IMR-90 (cell line): ENCODE results near the gene HES6. TPM values are rescaled to one million over a fixed set of nuclear protein-coding genes. Genes with fewer than 3 reads are reported as not detected.

Experiments used
- ATAC-seq: fragments of 200-7000 bp; cut with Tn5 transposase; 2 replicates; pipeline ENCODE4 v1.9.1; 2020; ENCODE audit warnings: low read depth, mild to moderate bottlenecking, moderate library complexity
- BruUV-seq: library from RNA; stranded (reverse); fragments of 400-500 nt; replicated peaks from 2 replicates; lab custom pipeline; 2021; lab: Mats Ljungman, UMichigan
- CTCF ChIA-PET: fragments of 300-600 bp; formaldehyde crosslinking; extraction: SDS; loops from one replicate; lab custom pipeline; 2021; ENCODE audit warnings: antibody characterized with exemption; lab: Yijun Ruan, JAX
- POLR2A ChIA-PET: fragments of 300-600 bp; sonication (Branson Sonifier 250); formaldehyde crosslinking; loops from one replicate; lab custom pipeline; 2022; ENCODE audit warnings: antibody characterized with exemption; ENCODE audit not compliant: unreplicated experiment; lab: Charles Lee
- DNase-seq: peaks from one replicate; pipeline ENCODE4 v3.0.0; 2013
- H2AFZ ChIP-seq: replicated peaks from 2 replicates; pipeline ENCODE3; 2013; ENCODE audit warnings: low read length, mild to moderate bottlenecking; ENCODE audit not compliant: poor library complexity
- H2AK5ac ChIP-seq: 2 replicates; pipeline ENCODE4 v1.6.1; 2013; ENCODE audit warnings: low read depth, low read length, inconsistent platforms
- H2AK9ac ChIP-seq: replicated peaks from 2 replicates; pipeline ENCODE3; 2013; ENCODE audit warnings: mild to moderate bottlenecking, low read depth, low read length, moderate library complexity; ENCODE audit not compliant: poor library complexity
- H2BK120ac ChIP-seq: 2 replicates; pipeline ENCODE4 v1.6.1; 2013; ENCODE audit warnings: low read depth, low read length, inconsistent platforms
- H2BK15ac ChIP-seq: 3 replicates; pipeline ENCODE4 v1.6.1; 2013; ENCODE audit warnings: low read depth, low read length, inconsistent platforms
- H2BK20ac ChIP-seq: 2 replicates; pipeline ENCODE4 v1.6.1; 2013; ENCODE audit warnings: low read depth, mild to moderate bottlenecking, inconsistent platforms, low read length, moderate library complexity
- H2BK5ac ChIP-seq: 2 replicates; pipeline ENCODE4 v1.6.1; 2013; ENCODE audit warnings: mild to moderate bottlenecking, low read depth, low read length, inconsistent platforms; ENCODE audit not compliant: poor library complexity, severe bottlenecking
- H3K14ac ChIP-seq: replicated peaks from 2 replicates; pipeline ENCODE4 v1.6.1; 2013; ENCODE audit warnings: low read depth, low read length, inconsistent platforms
- H3K18ac ChIP-seq: 2 replicates; pipeline ENCODE4 v1.6.1; 2013; ENCODE audit warnings: low read depth, low read length, control low read depth
- H3K23ac ChIP-seq: 2 replicates; pipeline ENCODE4 v1.6.1; 2013; ENCODE audit warnings: low read depth, low read length, inconsistent platforms
- H3K27ac ChIP-seq: 2 replicates; pipeline ENCODE4 v1.5.1; 2013; ENCODE audit warnings: mild to moderate bottlenecking, control low read depth, low read length; ENCODE audit not compliant: insufficient read depth
- H3K27me3 ChIP-seq: 2 replicates; pipeline ENCODE4 v1.6.1; 2013; ENCODE audit warnings: low read length; ENCODE audit not compliant: control insufficient read depth, insufficient read depth
- H3K36me3 ChIP-seq: 2 replicates; pipeline ENCODE4 v1.6.1; 2013; ENCODE audit warnings: low read length, mixed read lengths; ENCODE audit not compliant: control insufficient read depth, insufficient read depth
- H3K4ac ChIP-seq: 2 replicates; pipeline ENCODE4 v1.6.1; 2013; ENCODE audit warnings: low read depth, low read length, inconsistent platforms
- H3K4me1 ChIP-seq: 2 replicates; pipeline ENCODE4 v1.6.1; 2013; ENCODE audit warnings: low read length, mixed read lengths; ENCODE audit not compliant: control insufficient read depth, insufficient read depth
- H3K4me2 ChIP-seq: 2 replicates; pipeline ENCODE4 v1.6.1; 2013; ENCODE audit warnings: low read depth, mild to moderate bottlenecking, control low read depth, low read length, moderate library complexity
- H3K4me3 ChIP-seq: 2 replicates; pipeline ENCODE4 v1.5.1; 2013; ENCODE audit warnings: low read depth, mild to moderate bottlenecking, control low read depth, low read length, moderate library complexity; ENCODE audit not compliant: insufficient read depth
- H3K56ac ChIP-seq: 2 replicates; pipeline ENCODE4 v1.6.1; 2013; ENCODE audit warnings: low read length, inconsistent platforms; ENCODE audit not compliant: insufficient read depth; ENCODE audit errors: extremely low read depth
- H3K79me1 ChIP-seq, 2 experiments: 2 replicates each; pipeline ENCODE4 v1.6.1; 2013; ENCODE audit warnings: low read length in 2 of 2, inconsistent platforms in 1 of 2, low read depth in 1 of 2
- H3K9ac ChIP-seq: 2 replicates; pipeline ENCODE4 v1.6.1; 2013; ENCODE audit warnings: low read depth, low read length, control low read depth
- H3K9me1 ChIP-seq: 2 replicates; pipeline ENCODE4 v1.6.1; 2013; ENCODE audit warnings: low read length, inconsistent platforms; ENCODE audit not compliant: insufficient read depth
- H3K9me3 ChIP-seq: 2 replicates; pipeline ENCODE4 v1.6.1; 2013; ENCODE audit warnings: low read length; ENCODE audit not compliant: control insufficient read depth, insufficient read depth
- H4K20me1 ChIP-seq: 2 replicates; pipeline ENCODE4 v1.6.1; 2013; ENCODE audit warnings: low read length, inconsistent platforms; ENCODE audit not compliant: insufficient read depth
- H4K5ac ChIP-seq: 2 replicates; pipeline ENCODE4 v1.6.1; 2013; ENCODE audit warnings: mild to moderate bottlenecking, low read depth, low read length, control low read depth
- H4K8ac ChIP-seq, 2 experiments: 2 replicates each; pipeline ENCODE4 v1.6.1; 2013; ENCODE audit warnings: low read depth in 2 of 2, low read length in 2 of 2, control low read depth in 1 of 2, inconsistent platforms in 1 of 2
- H4K91ac ChIP-seq: 2 replicates; pipeline ENCODE4 v1.6.1; 2013; ENCODE audit warnings: low read depth, low read length, inconsistent platforms; ENCODE audit not compliant: insufficient read depth
- MXI1 ChIP-seq: IDR thresholded peaks from 2 replicates; pipeline ENCODE4 v1.6.1; 2012; ENCODE audit warnings: low read depth, mild to moderate bottlenecking, low read length, moderate library complexity, borderline replicate concordance
- POLR2A ChIP-seq: IDR thresholded peaks from 2 replicates; pipeline ENCODE4 v1.6.1; 2012; ENCODE audit warnings: mild to moderate bottlenecking, low read depth, low read length
- WGBS, 2 experiments: methylation state at CpG; one replicate each; pipeline versions ENCODE4 v1.1.5 to v1.1.7; 2013; ENCODE audit warnings: missing lambda C conversion rate in 2 of 2; ENCODE audit not compliant: insufficient read length in 1 of 2; ENCODE audit errors: extremely low coverage in 2 of 2; 5-methylcytosine and 5-hydroxymethylcytosine counted together
- dilution Hi-C: fragments of 300-500 bp; cut with HindIII; formaldehyde crosslinking; loops from one replicate; pipeline ENCODE4 v1.14.3; 2018; ENCODE audit warnings: low sequenced_read_pairs; ENCODE audit not compliant: unreplicated experiment
- in situ Hi-C: fragments of 300-500 bp; cut with MboI; formaldehyde crosslinking; loops from 3 replicates; pipeline ENCODE4 v1.14.3; 2019; ENCODE audit warnings: low sequenced_read_pairs, inconsistent platforms, mixed read lengths
- intact Hi-C: fragments of 100-400 bp; cut with micrococcal nuclease; formaldehyde crosslinking; loops from 2 replicates; pipeline ENCODE4 v1.10.0; 2022
- polyA plus RNA-seq, 3 experiments: library from polyadenylated mRNA; depleted of rRNA; stranded (reverse); fragments of >200 nt; gene quantifications; 2 replicates each; pipeline ENCODE4 v1.2.3, GENCODE V29; 2012; ENCODE audit warnings: low replicate concordance in 1 of 3
- total RNA-seq: library from RNA; depleted of rRNA; stranded (reverse); fragments of >200 nt; gene quantifications from 2 replicates; pipeline ENCODE4 v1.2.3, GENCODE V29; 2012
- TF ChIP-seq, protein P1 (sequence below): conservative IDR thresholded peaks from 2 replicates; pipeline ENCODE4 v1.5.1; 2012; ENCODE audit warnings: mild to moderate bottlenecking, low read depth, low read length, improper control_type of control experiment

HES6 gene
- total and polyA plus RNA-seq, 2 of the 4 experiments (the other 2 are of a cell fraction) = 1.3 to 3.3 TPM

DNA sequence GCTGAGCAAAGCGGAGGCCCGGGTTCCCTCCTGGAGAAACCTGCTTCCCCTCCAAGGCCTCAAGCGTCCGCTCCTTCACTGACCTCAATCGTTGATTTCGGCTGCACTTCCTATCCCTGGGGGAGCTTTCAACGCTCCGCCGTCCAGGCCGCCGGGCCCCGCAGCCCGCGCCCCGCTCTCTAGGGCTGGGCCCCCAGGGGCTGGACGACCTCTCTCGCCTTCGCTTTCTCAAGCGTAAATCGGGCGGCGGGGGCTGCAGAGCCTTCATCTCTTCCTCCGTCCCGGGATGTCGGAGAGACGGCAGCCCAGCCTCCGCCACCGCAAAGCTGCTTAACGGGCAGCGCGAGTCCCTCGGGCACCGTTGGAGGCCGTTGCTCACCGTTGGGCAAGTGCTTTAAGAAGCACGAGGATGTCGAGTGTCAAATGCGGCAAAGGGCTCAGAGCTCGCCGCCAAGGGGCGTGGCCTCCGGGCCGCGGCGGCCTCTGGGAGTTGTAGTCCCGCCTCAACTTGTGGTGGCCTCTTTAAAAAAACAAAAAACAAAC is 8.5 kb downstream of the HES6 start:
- H2BK15ac ChIP-seq = no peak overlapping the region
- DNase-seq = peak; percentile 44
- no peak overlapping the region for H3K56ac ChIP-seq
- POLR2A ChIA-PET = no interaction called here
- BruUV-seq = no TSS peak
- H3K18ac ChIP-seq = no peak overlapping the region
- H2BK20ac ChIP-seq = no peak overlapping the region
- no peak overlapping the region for H3K27ac ChIP-seq
- H3K9me1 ChIP-seq = no peaks in the 10 kb centered on the region
- dilution Hi-C loops = no loop called here
- no peaks in the 10 kb centered on the region for H3K36me3 ChIP-seq
- peak overlapping the region; percentile 95 for H2AFZ ChIP-seq
- 0 out of 2 replicates have a peak, but pooled peaks cover 2% of the 10 kb centered on the region for H3K9me3 ChIP-seq
- no peaks in the 10 kb centered on the region; a peak in 1 of 4 replicates for H3K79me1 ChIP-seq
- WGBS, 2 experiments = 19% methylated on average over 7 of the region's 46 CpGs; no CpG with 5 or more reads in 1 of the 2 experiments
- no peak overlapping the region for H4K8ac ChIP-seq
- no peak overlapping the region; the same call in 1 of the 2 replicates for H2AK5ac ChIP-seq
- H4K91ac ChIP-seq = no peak overlapping the region
- no peak overlapping the region for H3K9ac ChIP-seq
- H3K4ac ChIP-seq = no peak overlapping the region
- no peaks in the 10 kb centered on the region for H4K20me1 ChIP-seq
- H3K4me3 ChIP-seq = peak overlapping the region; percentile 29
- peak; percentile 57 for ATAC-seq
- H2BK120ac ChIP-seq = no peak overlapping the region
- in situ Hi-C loops = no loop called here
- intact Hi-C loops = no loop called here
- CTCF ChIA-PET = no interaction called here
- H3K4me2 ChIP-seq = peak overlapping the region; percentile 42
- no peak overlapping the region for H3K23ac ChIP-seq
- H3K27me3 ChIP-seq = peaks cover 37% of the 10 kb centered on the region
- H3K14ac ChIP-seq = no peak overlapping the region
- H2BK5ac ChIP-seq = no peak overlapping the region
- TF ChIP-seq, protein P1, sequence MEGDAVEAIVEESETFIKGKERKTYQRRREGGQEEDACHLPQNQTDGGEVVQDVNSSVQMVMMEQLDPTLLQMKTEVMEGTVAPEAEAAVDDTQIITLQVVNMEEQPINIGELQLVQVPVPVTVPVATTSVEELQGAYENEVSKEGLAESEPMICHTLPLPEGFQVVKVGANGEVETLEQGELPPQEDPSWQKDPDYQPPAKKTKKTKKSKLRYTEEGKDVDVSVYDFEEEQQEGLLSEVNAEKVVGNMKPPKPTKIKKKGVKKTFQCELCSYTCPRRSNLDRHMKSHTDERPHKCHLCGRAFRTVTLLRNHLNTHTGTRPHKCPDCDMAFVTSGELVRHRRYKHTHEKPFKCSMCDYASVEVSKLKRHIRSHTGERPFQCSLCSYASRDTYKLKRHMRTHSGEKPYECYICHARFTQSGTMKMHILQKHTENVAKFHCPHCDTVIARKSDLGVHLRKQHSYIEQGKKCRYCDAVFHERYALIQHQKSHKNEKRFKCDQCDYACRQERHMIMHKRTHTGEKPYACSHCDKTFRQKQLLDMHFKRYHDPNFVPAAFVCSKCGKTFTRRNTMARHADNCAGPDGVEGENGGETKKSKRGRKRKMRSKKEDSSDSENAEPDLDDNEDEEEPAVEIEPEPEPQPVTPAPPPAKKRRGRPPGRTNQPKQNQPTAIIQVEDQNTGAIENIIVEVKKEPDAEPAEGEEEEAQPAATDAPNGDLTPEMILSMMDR = no peak
- TF ChIP-seq MXI1 (peak; percentile 59; the same call in 1 of the 2 replicates), POLR2A (no peak)
- H3K4me1 ChIP-seq = peaks cover 3% of the 10 kb centered on the region; the same call in 1 of the 2 replicates
- peak overlapping the region; percentile 57 for H2AK9ac ChIP-seq
- no peak overlapping the region for H4K5ac ChIP-seq
